ENCODE measurements around the gene C2CD4D.

C2CD4D gene

DNA sequence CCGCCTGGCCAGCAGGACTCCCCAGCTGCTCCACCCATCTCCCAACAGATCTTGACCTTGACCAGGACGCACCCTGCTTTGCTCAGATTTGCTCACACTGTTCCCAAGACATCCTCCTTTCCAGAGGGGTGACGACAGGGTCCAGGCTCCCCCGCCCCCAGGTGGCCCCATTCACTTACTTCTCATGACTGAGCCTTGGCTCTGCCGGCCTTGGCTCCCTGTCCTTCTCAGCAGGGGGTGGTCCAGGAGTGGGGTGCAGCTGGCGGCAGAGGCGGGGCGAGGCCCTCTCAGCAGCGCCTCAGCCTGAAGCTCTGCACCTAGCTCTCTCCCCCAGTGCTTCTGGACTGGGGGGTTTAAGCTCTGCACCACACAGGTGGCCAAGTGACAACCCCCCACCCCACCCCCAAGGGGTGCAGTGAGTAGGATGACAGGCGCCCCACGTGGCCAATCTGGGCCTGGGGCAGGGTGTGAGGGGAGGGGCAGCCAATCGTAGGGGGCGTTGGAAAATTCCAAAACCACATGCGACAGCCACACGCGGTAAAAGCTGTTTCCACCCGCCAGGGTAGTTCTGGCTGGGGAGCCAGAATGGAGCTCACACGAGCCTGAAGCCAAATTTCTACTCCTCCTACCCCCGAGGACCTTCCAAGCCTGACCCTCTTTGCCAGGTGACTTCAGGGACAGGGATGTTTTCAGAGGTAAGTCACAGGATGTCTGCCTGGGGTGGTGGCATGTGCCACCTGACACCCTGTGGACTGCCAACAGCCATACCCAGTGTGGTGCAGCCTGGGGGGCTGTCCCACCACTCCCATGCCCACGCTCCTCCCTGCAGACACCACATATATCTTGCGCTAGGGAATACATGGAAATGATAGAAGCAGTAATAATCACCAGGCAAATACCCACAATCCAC lies 13.6 kb downstream of the C2CD4D start:
- ChIA-PET CTCF (no interaction called here), POLR2A (no interaction called here)
- DNase-seq (ENCODE audit: low read depth, low spot score), result no peak
- H3K4me3 ChIP-seq (ENCODE audit: low read depth, low read length), result no peak overlapping the region
- TF ChIP-seq, protein P1, sequence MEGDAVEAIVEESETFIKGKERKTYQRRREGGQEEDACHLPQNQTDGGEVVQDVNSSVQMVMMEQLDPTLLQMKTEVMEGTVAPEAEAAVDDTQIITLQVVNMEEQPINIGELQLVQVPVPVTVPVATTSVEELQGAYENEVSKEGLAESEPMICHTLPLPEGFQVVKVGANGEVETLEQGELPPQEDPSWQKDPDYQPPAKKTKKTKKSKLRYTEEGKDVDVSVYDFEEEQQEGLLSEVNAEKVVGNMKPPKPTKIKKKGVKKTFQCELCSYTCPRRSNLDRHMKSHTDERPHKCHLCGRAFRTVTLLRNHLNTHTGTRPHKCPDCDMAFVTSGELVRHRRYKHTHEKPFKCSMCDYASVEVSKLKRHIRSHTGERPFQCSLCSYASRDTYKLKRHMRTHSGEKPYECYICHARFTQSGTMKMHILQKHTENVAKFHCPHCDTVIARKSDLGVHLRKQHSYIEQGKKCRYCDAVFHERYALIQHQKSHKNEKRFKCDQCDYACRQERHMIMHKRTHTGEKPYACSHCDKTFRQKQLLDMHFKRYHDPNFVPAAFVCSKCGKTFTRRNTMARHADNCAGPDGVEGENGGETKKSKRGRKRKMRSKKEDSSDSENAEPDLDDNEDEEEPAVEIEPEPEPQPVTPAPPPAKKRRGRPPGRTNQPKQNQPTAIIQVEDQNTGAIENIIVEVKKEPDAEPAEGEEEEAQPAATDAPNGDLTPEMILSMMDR (IDR thresholded peaks at IDR 0.05; ENCODE audit: insufficient read depth, low read length, missing control alignments), result no peak

DNA sequence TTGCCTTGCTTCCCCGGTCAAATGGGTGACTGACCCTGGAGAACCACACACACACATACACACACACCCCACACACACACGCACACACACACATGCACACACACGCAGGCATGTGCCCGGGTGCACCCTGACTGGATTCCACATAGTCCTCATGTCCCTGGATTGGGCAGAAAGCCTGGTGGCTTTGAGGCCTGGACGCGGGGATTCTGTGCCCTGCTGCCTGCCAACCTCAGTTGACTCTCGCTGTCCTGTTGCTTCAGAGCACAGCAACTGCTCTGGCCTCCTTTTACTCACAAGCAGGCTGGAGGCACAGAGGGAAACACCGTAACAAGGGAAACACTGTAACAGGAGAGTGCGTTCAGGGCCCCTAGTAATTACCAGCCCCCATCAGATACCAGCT lies 14.4 kb downstream of the C2CD4D start:
- TF ChIP-seq, protein P1 (IDR thresholded peaks at IDR 0.05; ENCODE audit: insufficient read depth, low read length, missing control alignments), result no peak
- POLR2A ChIA-PET, result no interaction called here
- H3K4me3 ChIP-seq (ENCODE audit: low read depth, low read length), result no peak overlapping the region
- no peak for DNase-seq (ENCODE audit: low read depth, low spot score)
- CTCF ChIA-PET, result no interaction called here

DNA sequence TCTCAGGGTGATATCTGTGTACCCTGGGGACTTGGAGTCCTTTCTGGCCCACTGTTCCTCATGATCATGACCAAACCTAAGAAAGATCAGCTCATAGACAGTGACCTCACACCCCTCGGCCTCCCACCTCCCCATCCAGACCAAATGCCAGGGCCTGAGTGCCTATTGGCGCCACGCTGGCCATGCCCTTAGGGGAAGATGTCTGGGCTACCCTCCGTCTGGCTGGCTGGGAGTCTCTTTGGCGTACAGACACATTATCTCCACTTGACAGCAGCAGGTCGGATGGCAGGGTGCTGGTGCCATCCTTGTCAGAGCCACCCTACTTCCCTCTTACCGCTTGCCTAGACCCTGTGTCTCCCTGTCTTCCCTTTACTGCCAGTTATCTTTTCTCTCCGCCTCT lies 16.4 kb downstream of the C2CD4D start:
- TF ChIP-seq, protein P1 (IDR thresholded peaks at IDR 0.05; ENCODE audit: insufficient read depth, low read length, missing control alignments), result no peak
- H3K4me3 ChIP-seq (ENCODE audit: low read depth, low read length), result no peak overlapping the region
- ChIA-PET POLR2A (interaction anchor here (0.6 kb wide), 1 partner anchor 35 kb away, joined by 5 read pairs; no protein-coding TSS in a partner anchor), CTCF (no interaction called here)
- no peak for DNase-seq (ENCODE audit: low read depth, low spot score)

DNA sequence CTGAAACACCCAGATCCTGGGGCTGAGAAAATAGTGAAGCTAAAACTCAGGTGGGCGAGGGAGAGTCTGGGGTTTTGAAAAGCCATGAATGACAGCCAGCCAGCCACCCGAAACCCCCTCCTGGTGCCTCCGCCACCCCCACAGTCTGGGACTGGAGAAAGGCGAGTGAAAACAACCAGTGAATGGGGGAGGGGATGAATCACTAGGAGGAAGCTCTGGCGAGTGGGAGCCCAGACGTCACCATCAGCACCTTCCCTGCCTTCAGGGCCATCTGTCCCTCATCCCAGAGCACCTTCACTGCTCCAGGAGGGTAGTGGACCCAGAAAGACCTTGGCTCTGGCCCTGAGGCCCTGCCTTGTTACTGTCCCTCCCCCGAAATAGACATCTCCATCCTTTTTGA lies 17.2 kb downstream of the C2CD4D start:
- ChIA-PET CTCF (interaction anchor here (1.5 kb wide), 1 partner anchor 11 kb away, joined by 3 read pairs; no protein-coding TSS in a partner anchor), POLR2A (interaction anchor here (1.0 kb wide), 1 partner anchor 14 kb away, joined by 4 read pairs; no protein-coding TSS in a partner anchor)
- TF ChIP-seq, protein P1 (IDR thresholded peaks at IDR 0.05; ENCODE audit: insufficient read depth, low read length, missing control alignments), result no peak
- DNase-seq (ENCODE audit: low read depth, low spot score), result no peak
- H3K4me3 ChIP-seq (ENCODE audit: low read depth, low read length), result no peak overlapping the region

DNA sequence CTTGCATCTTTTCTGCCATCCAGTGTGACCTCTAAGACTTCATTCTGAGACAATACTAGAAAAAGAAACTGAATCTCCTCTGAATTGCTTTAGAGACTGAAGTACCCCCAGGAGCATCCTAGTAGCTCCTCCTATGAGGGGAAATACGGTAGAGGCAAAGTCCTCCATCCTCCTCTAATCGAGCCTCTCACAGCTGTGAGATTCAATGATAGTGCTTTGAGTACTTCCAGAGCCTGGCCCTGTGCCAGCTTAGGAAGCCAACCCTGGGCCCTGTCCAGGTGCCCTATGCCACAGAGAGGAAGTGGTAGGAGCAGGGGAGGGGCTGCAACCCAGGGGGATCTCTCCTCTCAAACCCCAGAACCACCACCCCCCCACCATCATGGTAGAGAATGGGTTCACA lies 18.7 kb downstream of the C2CD4D start:
- ChIA-PET CTCF (interaction anchor here (0.9 kb wide), 1 partner anchor 17 kb away, joined by 3 read pairs; no protein-coding TSS in a partner anchor), POLR2A (no interaction called here)
- no peak for DNase-seq (ENCODE audit: low read depth, low spot score)
- H3K4me3 ChIP-seq (ENCODE audit: low read depth, low read length), result no peak overlapping the region
- TF ChIP-seq, protein P1 (IDR thresholded peaks at IDR 0.05; ENCODE audit: insufficient read depth, low read length, missing control alignments), result no peak

DNA sequence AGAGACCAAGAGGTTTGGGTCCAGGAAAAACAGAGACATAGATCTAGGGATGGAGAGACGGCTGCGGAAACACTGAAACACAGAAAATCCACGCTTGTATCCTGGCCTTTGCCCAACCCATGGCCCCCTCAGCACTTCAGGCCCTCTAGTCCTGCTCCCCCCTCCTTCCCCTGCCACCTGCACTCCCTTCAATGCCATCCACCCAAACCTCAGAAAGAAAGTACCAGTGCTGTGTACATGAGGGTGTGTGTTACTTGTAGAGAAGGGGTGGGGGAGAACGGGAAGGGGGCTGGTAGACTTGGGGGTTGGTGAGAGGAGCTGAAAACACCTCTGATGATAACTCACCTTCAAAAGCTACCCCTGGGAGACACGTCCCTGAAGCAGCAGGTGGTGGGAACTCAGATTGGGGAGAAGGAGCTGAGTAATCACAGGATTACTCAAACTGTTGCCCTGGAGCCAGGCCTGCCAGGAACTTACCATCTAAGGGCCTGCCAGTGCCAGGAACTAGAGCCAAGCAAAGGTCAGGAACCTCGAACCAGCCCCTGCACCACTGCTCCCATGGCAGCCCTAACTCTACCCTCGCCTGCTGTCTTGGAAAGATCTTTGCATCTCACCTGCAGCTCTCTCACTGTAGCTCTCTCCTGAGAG lies 19.5 kb downstream of the C2CD4D start:
- POLR2A ChIA-PET, result no interaction called here
- TF ChIP-seq, protein P1 (IDR thresholded peaks at IDR 0.05; ENCODE audit: insufficient read depth, low read length, missing control alignments), result no peak
- no peak overlapping the region for H3K4me3 ChIP-seq (ENCODE audit: low read depth, low read length)
- CTCF ChIA-PET, result no interaction called here
- no peak for DNase-seq (ENCODE audit: low read depth, low spot score)

Measured in AG04449 (cell line).